Measurements from ENCODE around the gene LST1.
"Not testable (repeated sequence)": the region's sequence is repeated elsewhere in the genome, so short reads cannot be mapped to it uniquely, and the experiment has no call there.

Gene LST1

DNA sequence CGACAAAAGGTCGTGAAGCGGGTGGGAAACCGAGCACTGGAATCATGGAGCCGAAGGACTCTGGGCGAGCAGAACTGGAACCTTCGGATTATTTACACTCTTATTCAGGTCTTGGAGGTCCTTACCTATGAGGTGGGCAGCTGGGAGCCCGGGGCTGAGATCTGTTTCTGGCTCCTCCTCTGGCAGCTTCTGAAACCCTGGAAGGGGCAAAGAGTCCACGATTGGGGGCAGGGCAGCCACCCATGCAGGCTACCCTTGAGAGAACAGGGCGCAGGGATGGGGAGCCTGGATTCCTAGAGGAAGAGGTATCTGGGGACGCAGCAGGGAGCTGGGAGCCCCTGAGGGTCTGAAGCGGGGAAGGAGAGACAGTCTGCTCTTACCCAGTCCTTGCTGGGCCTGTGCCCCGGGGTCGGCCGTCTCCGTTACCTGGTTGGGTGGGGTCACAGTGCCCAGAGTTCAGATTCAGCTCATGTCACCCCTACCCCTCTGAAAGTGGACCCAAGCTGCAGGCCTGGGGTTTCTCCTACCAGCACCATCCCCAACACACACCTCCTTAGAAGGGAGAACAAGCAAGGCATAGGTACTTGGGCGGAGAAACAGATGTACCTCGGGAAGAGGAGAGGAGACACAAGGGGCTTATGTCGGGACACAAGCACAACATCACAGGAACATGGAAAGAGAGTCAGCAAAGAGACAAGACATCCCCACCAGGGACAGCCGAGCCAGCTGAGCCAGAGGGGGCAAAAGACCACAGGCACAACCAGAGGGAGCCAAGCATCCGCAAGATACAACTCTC, 4.4 kb upstream of the LST1 start:
- no peak for DNase-seq

DNA sequence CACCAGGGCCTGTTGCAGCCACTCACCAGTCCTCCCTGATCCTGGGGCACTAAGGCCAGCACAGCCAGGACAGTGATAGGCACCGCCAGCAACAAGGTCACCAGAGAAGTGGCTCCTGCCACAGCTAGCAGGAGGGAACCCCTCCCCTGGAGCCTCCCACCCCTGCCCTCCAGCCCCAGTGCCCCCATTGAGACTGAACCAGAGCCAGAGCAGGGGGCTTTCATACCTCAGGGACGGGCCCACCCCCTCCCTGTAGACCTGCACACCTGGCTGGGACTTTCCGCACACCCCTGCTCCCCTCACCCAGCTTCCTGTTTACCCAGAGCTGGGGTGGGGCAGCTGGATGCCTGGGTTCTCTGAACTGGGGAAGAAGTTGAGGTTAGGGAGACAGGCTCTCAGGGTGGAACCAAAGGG, 3.8 kb upstream of the LST1 start, which contains the start of gene LTB:
Gene LTB (minus strand): TSS at position 195 of the 414 bp plus-strand sequence. CDS start 7 bp downstream, at position 188.
- DNase-seq = no peak

- DNase-seq = no peak
Measured at GRCh38 chr6:31585491-31585890, 586 bp upstream of the LST1 start.

DNA sequence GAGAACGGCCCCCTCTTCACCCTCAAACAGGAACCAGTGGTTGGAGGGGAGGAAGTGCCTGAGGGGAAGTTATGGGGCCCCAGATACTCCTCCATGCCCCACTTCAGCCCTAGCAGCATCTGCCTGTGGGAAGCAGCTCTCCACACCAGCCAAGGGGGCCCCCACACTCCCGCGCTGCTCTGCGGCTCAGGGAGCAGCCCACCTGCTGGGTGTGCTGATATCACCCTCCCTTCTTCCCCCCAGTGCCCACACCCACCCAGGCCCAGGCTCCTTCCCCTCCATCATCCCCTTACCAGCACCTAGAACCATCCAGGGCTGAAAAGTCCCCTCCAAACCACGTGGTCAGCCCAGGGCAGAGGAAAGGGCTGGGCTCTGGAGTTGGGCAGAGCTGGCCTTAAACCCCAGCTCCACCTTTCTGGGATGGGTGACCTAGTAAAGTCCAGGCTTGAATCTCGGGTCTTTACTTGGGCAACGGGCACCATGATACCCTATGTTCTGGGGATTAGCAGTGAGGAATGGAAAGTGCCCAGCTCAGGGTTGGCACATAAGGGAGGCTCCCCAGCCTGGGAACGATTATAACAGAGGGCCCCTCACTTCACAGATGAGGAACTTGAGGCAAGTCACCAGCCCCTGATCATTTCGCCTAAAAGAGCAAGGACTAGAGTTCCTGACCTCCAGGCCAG, 663 bp downstream of the LST1 start:
- no peak for DNase-seq

DNA sequence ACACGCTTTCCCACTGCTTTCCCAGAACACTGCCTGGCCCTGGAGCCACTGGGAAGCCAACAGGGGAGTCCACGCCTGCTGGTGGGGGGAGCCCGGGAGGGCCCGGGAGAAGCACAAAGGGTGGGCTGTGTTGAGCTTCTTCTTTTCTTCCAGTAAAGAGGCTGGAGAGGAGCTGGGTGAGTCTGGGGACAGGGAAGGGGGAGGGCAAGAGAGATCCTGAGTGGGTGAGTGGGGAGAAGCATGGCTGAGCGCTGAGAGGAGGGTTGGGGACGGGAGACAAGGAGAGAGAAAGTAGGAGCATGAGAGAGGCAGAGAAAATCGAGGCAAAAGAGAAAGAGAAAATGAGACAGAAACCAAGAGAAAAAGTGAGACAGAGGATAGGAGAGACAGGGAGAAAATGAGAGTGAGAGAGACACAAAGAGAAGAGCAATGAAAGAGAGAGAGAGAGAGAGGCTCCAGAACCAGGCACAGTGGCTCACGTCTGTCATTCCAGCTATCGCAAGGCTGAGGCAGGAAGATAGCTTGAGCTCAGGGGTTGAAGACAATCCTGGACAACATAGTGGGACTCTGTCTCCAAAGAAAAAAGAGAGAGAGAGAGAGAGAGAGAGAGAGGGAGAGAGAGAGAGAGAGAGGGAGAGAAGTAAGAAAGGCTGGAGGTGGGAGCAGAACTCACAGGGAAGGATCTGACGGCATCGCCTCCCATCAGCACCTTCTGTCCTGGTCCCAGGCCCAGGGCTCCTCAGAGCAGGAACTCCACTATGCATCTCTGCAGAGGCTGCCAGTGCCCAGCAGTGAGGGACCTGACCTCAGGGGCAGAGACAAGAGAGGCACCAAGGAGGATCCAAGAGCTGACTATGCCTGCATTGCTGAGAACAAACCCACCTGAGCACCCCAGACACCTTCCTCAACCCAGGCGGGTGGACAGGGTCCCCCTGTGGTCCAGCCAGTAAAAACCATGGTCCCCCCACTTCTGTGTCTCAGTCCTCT, 2.0 kb downstream of the LST1 start:
- no peak for DNase-seq

- DNase-seq = no peak
Measured at GRCh38 chr6:31588871-31589650, 3.0 kb downstream of the LST1 start.

DNA sequence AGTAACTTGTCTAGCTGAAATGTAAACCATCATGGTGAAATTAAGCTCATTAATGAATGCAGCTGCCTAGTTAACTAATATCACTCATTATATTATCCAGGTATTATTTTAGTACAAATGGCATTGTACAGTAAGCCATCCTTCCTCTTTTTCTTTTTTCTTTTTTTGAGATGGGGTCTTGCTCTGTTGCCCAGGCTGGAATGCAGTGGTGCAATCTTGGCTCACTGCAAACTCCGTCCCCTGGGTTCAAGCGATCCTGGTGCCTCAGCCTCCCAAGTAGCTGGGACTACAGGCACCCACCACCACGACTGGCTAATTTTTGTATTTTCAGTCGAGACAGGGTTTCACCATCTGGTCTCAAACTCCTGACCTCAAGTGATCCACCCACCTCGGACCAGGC, 4.6 kb downstream of the LST1 start:
- not testable (repeated sequence) for DNase-seq

GRCh38 chr6:31592396-31592771, 6.3 kb downstream of the LST1 start:
- no peak for DNase-seq

- no peak for DNase-seq
Measured at GRCh38 chr6:31597006-31597405, 10.9 kb downstream of the LST1 start.

GRCh38 chr6:31607317-31607716, 21.2 kb downstream of the LST1 start:
- no peak for DNase-seq

GRCh38 chr6:31609519-31610406, 23.7 kb downstream of the LST1 start:
- DNase-seq = no peak

- no peak for DNase-seq
Measured at GRCh38 chr6:31610968-31611367, 24.9 kb downstream of the LST1 start.

- peak in 1 of 2 donors; percentile 11 for DNase-seq
Measured at GRCh38 chr6:31614075-31614619, 28.1 kb downstream of the LST1 start.

- peak in 1 of 2 donors; percentile 29 for DNase-seq
Measured at GRCh38 chr6:31614684-31615578, 28.9 kb downstream of the LST1 start, which contains the start of gene AIF1. TSS of gene AIF1 (plus strand) at chr6:31615234. CDS start at chr6:31615330, 96 bp downstream.

- no peak for DNase-seq
Measured at GRCh38 chr6:31615748-31616147, 29.7 kb downstream of the LST1 start.

- DNase-seq = no peak
Measured at GRCh38 chr6:31617010-31617409, 30.9 kb downstream of the LST1 start.

- DNase-seq = peak; percentile 97 to 99
Measured at GRCh38 chr6:31619805-31620585, 33.9 kb downstream of the LST1 start.

DNA sequence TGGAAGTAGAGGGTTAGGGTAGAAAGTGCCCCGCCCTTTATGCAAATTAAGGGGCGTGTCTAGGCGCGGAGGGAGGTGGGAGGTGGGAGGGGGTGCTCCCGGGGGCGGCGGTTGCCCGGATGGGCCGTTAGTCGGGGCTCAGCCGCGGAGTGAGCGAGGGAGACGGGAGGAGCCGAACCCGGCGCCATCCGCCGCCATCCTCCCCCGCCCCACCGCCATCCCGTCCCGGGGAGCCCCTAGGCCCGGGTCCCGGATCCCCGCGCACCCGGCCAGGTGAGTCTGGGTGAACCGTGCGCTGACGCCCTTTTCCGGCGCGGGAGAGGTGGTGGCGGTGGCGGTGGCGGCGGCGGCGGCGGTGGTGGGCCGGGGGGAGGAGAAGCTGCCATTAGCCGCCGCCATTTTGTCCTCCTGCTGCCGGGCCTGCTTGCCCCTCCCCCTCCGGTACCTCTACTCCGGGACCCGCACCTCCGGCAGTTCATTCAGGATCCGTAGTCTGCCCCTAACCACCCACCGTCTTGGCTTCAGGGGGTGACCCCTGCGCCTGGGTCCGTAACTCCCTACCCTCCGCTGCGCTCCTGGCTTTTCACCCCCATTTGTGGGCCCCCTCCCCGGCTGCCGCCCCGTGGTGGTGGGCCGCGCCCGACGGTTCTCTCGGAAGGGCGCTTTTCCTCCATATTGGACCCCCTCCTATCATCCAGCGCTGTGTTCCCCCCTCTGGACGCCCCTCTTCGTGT, 34.7 kb downstream of the LST1 start, which contains the start of gene PRRC2A:
Gene PRRC2A (plus strand): TSS at position 130 of the 734 bp plus-strand sequence. CDS start 2,075 bp downstream, outside the sequence.
- no peak for DNase-seq
